GM19463 (cell line): ENCODE data around the gene FBXL22.
A peak's percentile ranks its signal among the peaks of the same experiment; 100 is the strongest.

Experiments used
- ATAC-seq: cut with Tn5 transposase; IDR thresholded peaks from one replicate; pipeline ENCODE4 v1.9.1; 2021; ENCODE audit warnings: mild to moderate bottlenecking, moderate library complexity; ENCODE audit not compliant: unreplicated experiment

Gene FBXL22

GRCh38 chr15:63593705-63594671 lies 3.2 kb upstream of the FBXL22 start:
- ATAC-seq = no peak

DNA sequence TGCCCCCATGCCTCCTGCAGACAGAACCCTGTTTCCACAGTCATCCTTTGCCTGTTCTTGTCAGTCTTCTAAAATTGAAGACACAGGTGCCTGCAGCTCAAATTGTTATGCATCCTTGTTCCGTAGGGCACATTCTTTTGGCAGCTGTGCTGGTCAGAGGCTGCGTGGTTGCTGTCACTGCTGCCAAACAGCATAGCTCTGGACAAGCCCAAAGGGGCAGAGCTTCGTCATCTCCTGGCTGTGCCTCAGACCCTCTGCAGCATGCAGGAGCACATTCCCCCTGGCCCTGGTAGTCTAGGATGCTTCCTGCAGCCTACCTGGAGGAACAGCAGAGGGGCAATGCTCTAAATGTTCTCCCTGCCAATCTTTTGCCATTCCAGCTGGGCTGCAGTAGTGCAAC lies 2.1 kb upstream of the FBXL22 start:
- no peak for ATAC-seq

- ATAC-seq = no peak
These were observed 1.5 kb upstream of the FBXL22 start for GRCh38 chr15:63595688-63596087.

GRCh38 chr15:63596676-63597037 lies 530 bp upstream of the FBXL22 start:
- ATAC-seq = no peak

- ATAC-seq = no peak
These were observed 634 bp downstream of the FBXL22 start for GRCh38 chr15:63597821-63598220.

DNA sequence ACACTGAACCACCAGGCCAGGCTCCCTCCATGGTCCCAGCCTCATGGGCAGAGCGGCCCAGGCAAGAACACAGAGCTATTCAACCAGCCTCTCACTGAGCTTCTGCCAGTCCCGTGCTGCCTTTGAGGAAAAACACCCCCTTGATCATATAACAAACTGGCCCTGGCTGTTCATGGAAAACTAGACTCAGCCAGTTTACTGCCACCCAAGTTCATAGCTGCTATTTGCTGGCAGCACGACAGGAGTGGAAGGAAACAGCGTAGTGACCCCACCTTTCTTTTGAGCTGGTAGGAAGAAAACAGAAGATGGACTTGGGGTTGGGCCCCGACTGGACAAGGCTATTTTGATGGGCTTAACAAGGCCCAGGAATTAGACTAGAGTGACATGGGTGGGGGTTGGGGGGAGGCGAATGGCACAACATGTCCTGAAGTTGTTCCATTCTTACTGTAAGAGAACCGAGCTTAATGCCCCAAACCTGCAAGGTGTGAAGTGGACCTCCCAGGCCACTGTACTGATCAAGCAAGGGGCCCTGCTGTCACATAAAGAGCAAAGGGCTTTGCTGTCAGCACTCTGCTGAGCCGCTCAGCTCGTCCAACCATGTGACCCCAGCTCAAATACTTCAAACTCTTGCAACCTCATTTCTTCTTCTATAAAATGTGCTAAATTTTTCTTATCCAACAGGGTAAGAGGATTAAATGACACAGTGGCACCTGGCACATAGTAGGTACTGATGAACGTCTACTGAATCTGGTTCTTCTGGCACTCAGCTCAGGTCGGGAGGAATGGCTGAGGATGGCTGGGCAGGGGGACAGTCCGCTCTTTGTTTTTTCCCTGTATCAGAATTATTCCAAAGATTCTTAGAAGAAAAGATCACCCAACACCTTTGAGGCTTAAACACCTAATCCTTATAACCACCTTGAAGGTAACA lies 1.6 kb downstream of the FBXL22 start:
- ATAC-seq = no peak

DNA sequence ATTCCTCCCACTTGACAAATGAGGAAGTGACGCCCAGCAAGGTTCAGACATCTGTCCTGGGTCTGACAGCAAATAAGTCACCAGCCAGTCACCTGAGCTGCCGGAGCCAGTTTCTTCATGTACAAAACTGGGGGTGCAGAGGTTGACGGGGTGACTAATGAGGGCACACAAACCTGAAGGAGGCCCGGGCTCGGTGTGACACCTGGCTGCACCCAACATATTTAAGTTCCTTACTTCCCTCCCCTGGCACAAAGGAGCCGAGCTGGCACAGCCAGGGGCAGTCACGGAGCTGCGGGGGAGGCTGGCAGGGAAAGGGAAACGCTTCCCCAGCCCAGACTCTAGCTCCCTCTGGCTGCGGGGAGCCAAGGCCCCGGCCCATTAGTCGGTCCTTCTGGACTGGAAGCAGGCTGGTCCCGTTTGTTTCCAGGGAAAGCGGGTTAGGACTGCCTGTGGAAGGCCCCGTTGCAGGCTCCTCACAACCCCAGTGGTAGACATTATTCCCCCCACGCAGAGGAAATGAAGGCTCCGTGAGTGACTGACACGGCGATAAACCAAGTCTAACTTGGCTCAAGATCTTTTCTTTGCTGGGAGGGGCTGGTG lies 2.3 kb downstream of the FBXL22 start:
- ATAC-seq = no peak

DNA sequence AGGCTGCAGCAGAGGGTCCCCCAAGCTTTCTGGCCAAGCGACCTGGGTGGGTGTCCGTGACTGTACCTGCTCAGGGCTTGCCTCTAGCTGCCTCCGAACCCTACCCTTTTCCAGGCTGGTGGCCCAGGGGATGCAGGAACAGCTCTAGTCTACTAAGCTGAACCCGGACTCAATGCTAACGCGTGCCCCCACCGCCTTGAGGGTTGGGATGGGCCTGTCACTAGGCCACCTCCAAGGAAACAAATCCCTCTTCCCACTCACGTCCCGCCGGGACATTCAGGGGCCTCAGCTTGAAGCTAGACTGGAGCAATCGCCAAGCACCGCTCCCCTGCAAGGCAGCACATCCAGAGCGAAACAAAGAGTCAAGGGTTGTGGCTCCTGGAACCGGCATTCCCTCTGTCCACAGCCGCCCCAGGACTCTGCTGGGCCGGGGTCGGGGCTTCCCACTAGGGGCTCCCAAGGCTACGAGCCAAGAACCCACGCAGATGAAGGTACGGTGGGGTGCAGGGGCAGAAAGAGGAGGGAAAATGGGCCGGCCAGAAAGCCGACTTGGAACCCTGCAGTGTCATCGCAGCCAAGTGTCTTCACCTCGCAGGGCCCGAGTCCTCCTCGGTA lies 2.9 kb downstream of the FBXL22 start:
- ATAC-seq = peak; percentile 2

DNA sequence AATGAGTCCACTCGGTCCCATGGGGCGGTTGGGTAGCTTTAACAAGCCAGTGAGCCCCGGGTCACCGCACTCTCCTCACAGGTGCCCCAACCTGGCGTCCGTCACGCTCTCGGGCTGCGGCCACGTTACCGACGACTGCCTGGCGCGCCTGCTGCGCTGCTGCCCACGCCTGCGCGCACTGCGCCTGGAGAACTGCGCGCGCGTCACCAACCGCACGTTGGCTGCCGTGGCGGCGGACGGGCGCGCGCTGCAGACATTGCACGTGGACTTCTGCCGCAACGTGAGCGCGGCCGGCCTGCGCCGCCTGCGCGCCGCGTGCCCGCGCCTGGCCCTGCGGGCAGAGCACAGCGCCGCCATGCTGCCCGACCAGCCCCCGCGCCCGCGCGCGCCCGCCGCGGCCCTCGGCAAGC lies 3.4 kb downstream of the FBXL22 start:
- ATAC-seq = peak; percentile 67

DNA sequence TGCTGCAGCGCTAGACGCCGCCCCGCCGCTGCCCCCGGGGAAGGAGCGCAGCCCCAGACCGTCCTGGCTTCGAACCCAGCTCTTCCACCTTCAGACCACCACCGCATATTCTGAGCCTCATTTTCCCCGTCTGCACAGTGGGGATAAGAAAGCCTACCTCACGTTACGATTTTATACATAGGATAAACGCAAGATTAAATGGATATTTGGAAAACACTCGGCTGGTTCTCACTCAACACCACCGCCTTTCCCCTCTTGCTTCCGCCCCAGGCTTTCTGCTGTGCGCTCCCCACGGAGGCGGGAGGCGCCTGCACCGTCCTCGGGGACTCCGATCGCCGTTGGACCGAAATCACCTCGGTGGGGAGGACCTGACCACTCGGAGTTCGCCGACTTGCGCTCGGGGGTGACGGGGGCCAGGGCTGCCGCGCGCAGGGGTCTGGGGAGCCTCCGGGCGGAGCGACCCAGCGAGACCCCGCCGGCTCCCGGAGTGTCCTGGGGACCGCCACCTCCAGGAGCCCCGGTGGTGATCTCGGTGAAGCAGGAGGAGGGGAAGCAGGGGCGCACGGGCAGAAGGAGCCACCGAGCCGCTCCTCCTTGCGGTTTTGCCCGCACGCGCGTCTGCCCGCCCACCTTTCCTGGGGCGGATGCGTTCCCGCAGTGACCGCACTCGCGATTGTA lies 4.0 kb downstream of the FBXL22 start:
- ATAC-seq = peak; percentile 10

DNA sequence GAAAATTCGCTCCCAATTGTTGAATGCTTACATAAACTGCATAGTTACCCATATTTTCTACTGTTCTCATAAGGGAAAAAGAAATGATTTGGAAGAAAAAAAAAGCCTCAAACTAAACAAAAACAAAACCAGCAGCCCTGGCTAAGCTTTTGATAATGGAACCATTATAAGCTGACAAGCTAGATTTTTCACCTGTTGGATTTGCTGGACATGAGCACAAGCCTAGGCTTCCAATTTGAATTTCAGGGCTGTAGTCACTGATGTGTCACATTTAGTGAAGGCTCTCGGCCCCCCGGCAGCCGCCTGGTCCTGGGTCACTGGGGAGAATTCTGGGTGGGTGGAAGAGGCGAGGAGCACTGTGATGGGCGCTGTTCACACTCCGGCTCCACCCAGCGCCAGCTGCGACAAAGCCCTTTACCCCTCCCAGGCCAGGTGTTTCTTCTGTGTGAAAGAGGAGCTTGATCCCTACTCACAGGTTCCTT lies 4.6 kb downstream of the FBXL22 start:
- ATAC-seq = no peak

- no peak for ATAC-seq
These were observed 5.4 kb downstream of the FBXL22 start for GRCh38 chr15:63602595-63602994.

- ATAC-seq = no peak
These were observed 6.3 kb downstream of the FBXL22 start for GRCh38 chr15:63603516-63603915.

GRCh38 chr15:63604281-63604680 lies 7.1 kb downstream of the FBXL22 start:
- ATAC-seq = no peak

GRCh38 chr15:63605036-63605435 lies 7.8 kb downstream of the FBXL22 start:
- no peak for ATAC-seq

GRCh38 chr15:63605816-63606215 lies 8.6 kb downstream of the FBXL22 start:
- ATAC-seq = no peak

GRCh38 chr15:63606308-63606707 lies 9.1 kb downstream of the FBXL22 start:
- no peak for ATAC-seq

DNA sequence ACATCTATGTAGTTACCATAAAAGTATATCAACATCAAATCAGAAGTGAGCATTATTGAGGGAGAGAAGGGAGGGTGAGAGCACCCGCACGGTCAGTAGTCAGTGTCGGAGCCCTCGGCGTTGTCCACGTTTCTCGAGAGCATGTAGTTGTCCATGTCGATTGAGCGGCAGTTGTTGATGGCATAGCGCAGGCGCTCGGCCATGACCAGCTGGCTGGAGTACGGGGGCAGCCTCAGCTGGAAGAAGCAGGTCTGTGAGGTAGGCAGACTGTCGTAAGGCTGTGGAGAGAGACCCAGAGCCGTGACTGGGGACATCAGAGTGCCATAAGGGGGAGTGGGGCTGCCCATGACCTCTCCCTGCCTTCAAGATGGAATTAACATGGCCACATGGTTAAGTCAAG lies 11.8 kb downstream of the FBXL22 start:
- no peak for ATAC-seq

- no peak for ATAC-seq
These were observed 12.3 kb downstream of the FBXL22 start for GRCh38 chr15:63609448-63609847.

DNA sequence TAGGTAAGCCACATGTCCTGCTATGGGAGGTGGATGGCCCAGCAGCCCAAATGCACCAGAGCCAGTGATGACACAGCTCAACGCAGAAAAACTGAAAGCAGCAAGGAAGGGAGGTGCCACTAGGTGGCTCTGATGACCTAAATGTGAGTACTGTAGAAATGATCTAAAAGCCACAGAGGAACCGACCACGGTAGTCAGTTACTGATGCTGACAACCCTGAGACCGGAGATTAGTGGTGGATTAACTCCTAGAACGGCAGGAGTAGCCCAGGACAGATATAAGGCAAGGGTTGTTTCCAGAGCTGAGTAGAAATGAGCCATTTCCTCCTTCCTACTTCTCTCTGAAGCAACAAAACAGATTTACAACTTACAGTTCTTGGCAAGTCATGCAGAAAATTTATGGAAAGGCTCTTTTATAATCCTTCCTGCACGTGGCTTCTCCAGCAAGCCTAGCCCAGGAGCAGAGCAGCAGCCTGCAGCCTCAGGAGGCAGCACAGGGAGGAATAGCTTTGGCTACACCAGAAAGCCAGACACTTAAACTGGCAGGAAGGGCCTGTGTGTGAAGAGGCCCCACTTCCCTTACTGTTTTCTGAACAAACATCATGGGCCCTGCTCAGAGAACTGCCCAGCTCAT lies 13.1 kb downstream of the FBXL22 start:
- ATAC-seq = peak; percentile 81
